CD4-positive, alpha-beta T cell (primary cell): ENCODE data around the gene DLEC1. TPM values are rescaled to one million over a fixed set of nuclear protein-coding genes. Genes with fewer than 3 reads are reported as not detected.

Source experiments
- ATAC-seq: fragments of 200-7000 bp; cut with Tn5 transposase; one replicate; pipeline ENCODE4 v1.10.0; 2022; ENCODE audit warnings: mild to moderate bottlenecking; ENCODE audit not compliant: poor library complexity
- CTCF ChIA-PET: fragments of 350-600 bp; sonication (Branson Sonifier 250); formaldehyde crosslinking; loops from one replicate; lab custom pipeline; 2021; ENCODE audit warnings: antibody characterized with exemption, inconsistent platforms; lab: Charles Lee
- POLR2A ChIA-PET: fragments of 350-600 bp; sonication (Branson Sonifier 250); formaldehyde crosslinking; loops from one replicate; lab custom pipeline; 2021; ENCODE audit warnings: antibody characterized with exemption, inconsistent platforms; lab: Charles Lee
- DNase-seq, 14 experiments: peaks; one replicate each; pipeline ENCODE4 v3.0.0-alpha.2; 2013 to 2020; ENCODE audit warnings: mixed read lengths in 2 of 14
- H3K27ac ChIP-seq, 2 donors: one replicate each; pipeline versions ENCODE4 v1.5.1 to v1.7.0; 2013; ENCODE audit warnings: low read length in 2 of 2, low read depth in 1 of 2, mild to moderate bottlenecking in 1 of 2
- H3K27me3 ChIP-seq, 2 experiments: 1 replicate in 1 of 2; 2 replicates in 1 of 2; pipeline versions ENCODE4 v1.6.1 to v1.7.0; 2013; ENCODE audit warnings: low read length in 2 of 2, control low read depth in 1 of 2, mild to moderate bottlenecking in 1 of 2, moderate library complexity in 1 of 2; ENCODE audit not compliant: insufficient read depth in 2 of 2, control insufficient read depth in 1 of 2
- H3K36me3 ChIP-seq: one replicate; pipeline ENCODE4 v1.6.1; 2013; ENCODE audit warnings: low read length, control low read depth; ENCODE audit not compliant: insufficient read depth
- H3K4me1 ChIP-seq: one replicate; pipeline ENCODE4 v1.6.1; 2013; ENCODE audit warnings: low read length, control low read depth; ENCODE audit not compliant: insufficient read depth
- H3K4me3 ChIP-seq: one replicate; pipeline ENCODE4 v1.5.1; 2013; ENCODE audit warnings: mild to moderate bottlenecking, low read length, moderate library complexity
- H3K9me3 ChIP-seq, 2 experiments: 1 replicate in 1 of 2; 2 replicates in 1 of 2; pipeline versions ENCODE4 v1.6.1 to v1.7.0; 2013; ENCODE audit warnings: low read length in 2 of 2, mild to moderate bottlenecking in 2 of 2, control low read depth in 1 of 2, moderate library complexity in 1 of 2; ENCODE audit not compliant: control insufficient read depth in 1 of 2, insufficient read depth in 1 of 2
- H3K27ac Mint-ChIP-seq: one replicate; pipeline ENCODE4 v1.8.0; 2020; ENCODE audit warnings: mixed read lengths
- H3K27me3 Mint-ChIP-seq: one replicate; pipeline ENCODE4 v1.8.0; 2021; ENCODE audit warnings: mixed read lengths
- H3K36me3 Mint-ChIP-seq: one replicate; pipeline ENCODE4 v1.8.0; 2021; ENCODE audit warnings: low read depth, mixed read lengths
- H3K4me1 Mint-ChIP-seq: one replicate; pipeline ENCODE4 v1.8.0; 2021; ENCODE audit warnings: low read depth, mixed read lengths
- H3K4me3 Mint-ChIP-seq: one replicate; pipeline ENCODE4 v1.8.0; 2020; ENCODE audit warnings: mild to moderate bottlenecking, mixed read lengths
- H3K9me3 Mint-ChIP-seq: one replicate; pipeline ENCODE4 v1.8.0; 2020; ENCODE audit warnings: mixed read lengths
- intact Hi-C, 2 experiments: fragments of 100-400 bp; cut with DNase I in 1 of 2; cut with micrococcal nuclease in 1 of 2; formaldehyde crosslinking; loops; one replicate each; pipeline versions ENCODE4 v1.15.1 to v1.9.0; 2023 to 2025; cut with DNase I, micrococcal nuclease
- total RNA-seq, 174 experiments: library from RNA in 2 of 174; stranded (reverse) in 2 of 174; gene quantifications; one replicate each; pipeline ENCODE4 v1.2.3 and lab custom pipeline; 2021 to 2026
- TF ChIP-seq, protein P1 (sequence below): fragments of 200-600 bp; IDR thresholded peaks from one replicate; pipeline ENCODE4 v1.8.0; 2022; ENCODE audit warnings: antibody characterized with exemption, mild to moderate bottlenecking

DLEC1 gene
- total RNA-seq, 2 experiments from 2014 or later, result 4.4 to 5.1 TPM

DNA sequence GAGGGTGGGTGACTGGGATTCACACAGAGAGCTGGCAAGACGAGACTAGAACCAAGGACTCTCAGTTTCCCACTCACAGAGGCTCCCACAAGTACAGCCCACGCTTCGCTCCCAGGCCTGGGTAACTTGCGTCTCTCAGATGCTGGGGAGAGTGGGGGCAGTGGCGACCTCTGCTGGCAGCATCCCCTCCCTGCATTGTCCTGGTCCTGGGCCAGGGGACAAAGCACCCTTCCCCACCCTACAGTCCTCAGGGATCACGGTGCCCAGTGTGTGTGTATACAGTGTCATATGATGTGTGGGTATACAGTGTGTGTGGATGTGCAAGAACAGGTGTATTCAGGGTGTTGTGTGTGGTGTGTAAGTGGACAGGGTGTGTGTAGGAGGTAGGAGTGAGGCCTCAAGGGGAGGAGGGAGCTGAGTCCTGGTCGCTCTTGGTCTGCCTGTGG, 35.6 kb upstream of the DLEC1 start:
- POLR2A ChIA-PET, result interaction anchor here (1.0 kb wide), 1 partner anchor 162 kb away, joined by 3 read pairs; the partner anchor contains the start of gene OXSR1
- Mint-ChIP-seq H3K27ac (no peak overlapping the region), H3K9me3 (no peaks in the 10 kb centered on the region), H3K4me1 (peaks cover 33% of the 10 kb centered on the region), H3K27me3 (no peaks in the 10 kb centered on the region), H3K36me3 (peaks cover 52% of the 10 kb centered on the region), H3K4me3 (no peak overlapping the region)
- H3K4me1 ChIP-seq, result peaks cover 37% of the 10 kb centered on the region
- peaks cover 60% of the 10 kb centered on the region for H3K36me3 ChIP-seq
- TF ChIP-seq, protein P1, sequence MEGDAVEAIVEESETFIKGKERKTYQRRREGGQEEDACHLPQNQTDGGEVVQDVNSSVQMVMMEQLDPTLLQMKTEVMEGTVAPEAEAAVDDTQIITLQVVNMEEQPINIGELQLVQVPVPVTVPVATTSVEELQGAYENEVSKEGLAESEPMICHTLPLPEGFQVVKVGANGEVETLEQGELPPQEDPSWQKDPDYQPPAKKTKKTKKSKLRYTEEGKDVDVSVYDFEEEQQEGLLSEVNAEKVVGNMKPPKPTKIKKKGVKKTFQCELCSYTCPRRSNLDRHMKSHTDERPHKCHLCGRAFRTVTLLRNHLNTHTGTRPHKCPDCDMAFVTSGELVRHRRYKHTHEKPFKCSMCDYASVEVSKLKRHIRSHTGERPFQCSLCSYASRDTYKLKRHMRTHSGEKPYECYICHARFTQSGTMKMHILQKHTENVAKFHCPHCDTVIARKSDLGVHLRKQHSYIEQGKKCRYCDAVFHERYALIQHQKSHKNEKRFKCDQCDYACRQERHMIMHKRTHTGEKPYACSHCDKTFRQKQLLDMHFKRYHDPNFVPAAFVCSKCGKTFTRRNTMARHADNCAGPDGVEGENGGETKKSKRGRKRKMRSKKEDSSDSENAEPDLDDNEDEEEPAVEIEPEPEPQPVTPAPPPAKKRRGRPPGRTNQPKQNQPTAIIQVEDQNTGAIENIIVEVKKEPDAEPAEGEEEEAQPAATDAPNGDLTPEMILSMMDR, result peak; percentile 56
- no peaks in the 10 kb centered on the region for H3K27me3 ChIP-seq
- no peak overlapping the region for H3K4me3 ChIP-seq
- CTCF ChIA-PET, result interaction anchor here (1.2 to 1.6 kb wide), 2 partner anchors 28 to 36 kb away, joined by 5 to 11 read pairs; partner anchors contain the start of gene DLEC1
- intact Hi-C loops, result loop anchor here (1.0 to 10.0 kb wide), 6 partner anchors 29 to 1381 kb away; partner anchors contain the start of genes OXSR1 (in 1 of the 2) and SLC25A38 (in 1 of the 2)
- H3K9me3 ChIP-seq, result no peaks in the 10 kb centered on the region
- H3K27ac ChIP-seq, result no peak overlapping the region
- peak; percentile 25 for ATAC-seq
- peak; percentile 33 to 78 (median 58) for DNase-seq

DNA sequence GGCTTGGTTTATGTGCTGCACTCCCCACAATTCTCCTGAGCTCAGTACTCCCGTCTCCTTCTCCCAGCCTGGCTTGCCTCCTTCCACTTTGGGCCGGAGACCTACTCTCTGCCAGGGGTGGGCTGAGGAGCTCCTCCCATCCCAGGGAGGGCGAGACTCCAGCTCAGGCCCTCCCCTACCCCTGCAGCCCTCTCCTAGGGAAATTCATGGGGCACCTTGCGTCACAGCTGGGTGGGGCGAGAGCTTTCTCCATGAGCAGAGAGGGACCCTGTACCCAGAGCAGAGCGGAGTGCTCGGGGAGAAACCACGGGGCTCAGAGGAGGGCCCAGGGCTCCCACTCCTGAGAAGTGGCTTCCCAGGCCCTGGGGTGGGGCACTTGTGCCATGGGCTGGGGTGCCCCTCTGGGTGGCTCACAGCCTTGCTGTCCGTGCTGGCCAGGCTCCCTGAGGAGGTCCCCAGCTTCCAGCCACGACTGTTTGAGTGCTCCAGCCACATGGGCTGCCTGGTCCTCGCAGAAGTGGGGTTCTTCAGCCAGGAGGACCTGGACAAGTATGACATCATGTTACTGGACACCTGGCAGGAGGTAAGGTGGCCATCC, 35.1 kb upstream of the DLEC1 start:
- H3K27me3 ChIP-seq, result no peaks in the 10 kb centered on the region
- Mint-ChIP-seq H3K9me3 (no peaks in the 10 kb centered on the region), H3K36me3 (peaks cover 49% of the 10 kb centered on the region), H3K27me3 (no peaks in the 10 kb centered on the region), H3K4me3 (no peak overlapping the region), H3K4me1 (peaks cover 28% of the 10 kb centered on the region), H3K27ac (peak overlapping the region; percentile 82)
- H3K4me3 ChIP-seq, result no peak overlapping the region
- ATAC-seq (no peak), DNase-seq (no peak)
- H3K36me3 ChIP-seq, result peaks cover 64% of the 10 kb centered on the region
- H3K9me3 ChIP-seq, result no peaks in the 10 kb centered on the region
- TF ChIP-seq, protein P1, result no peak
- H3K27ac ChIP-seq, result no peak overlapping the region
- POLR2A ChIA-PET, result interaction anchor here (0.6 to 1.0 kb wide), 2 partner anchors 19 to 162 kb away, joined by 3 read pairs; partner anchors contain the start of gene OXSR1
- H3K4me1 ChIP-seq, result peaks cover 33% of the 10 kb centered on the region
- CTCF ChIA-PET, result interaction anchor here (1.2 to 1.6 kb wide), 2 partner anchors 29 to 36 kb away, joined by 5 to 11 read pairs; partner anchors contain the start of gene DLEC1
- intact Hi-C loops, result loop anchor here (1.0 to 10.0 kb wide), 8 partner anchors 29 to 1381 kb away; partner anchors contain the start of genes DLEC1 (in 1 of the 2), OXSR1 (in 1 of the 2) and SLC25A38 (in 1 of the 2)

DNA sequence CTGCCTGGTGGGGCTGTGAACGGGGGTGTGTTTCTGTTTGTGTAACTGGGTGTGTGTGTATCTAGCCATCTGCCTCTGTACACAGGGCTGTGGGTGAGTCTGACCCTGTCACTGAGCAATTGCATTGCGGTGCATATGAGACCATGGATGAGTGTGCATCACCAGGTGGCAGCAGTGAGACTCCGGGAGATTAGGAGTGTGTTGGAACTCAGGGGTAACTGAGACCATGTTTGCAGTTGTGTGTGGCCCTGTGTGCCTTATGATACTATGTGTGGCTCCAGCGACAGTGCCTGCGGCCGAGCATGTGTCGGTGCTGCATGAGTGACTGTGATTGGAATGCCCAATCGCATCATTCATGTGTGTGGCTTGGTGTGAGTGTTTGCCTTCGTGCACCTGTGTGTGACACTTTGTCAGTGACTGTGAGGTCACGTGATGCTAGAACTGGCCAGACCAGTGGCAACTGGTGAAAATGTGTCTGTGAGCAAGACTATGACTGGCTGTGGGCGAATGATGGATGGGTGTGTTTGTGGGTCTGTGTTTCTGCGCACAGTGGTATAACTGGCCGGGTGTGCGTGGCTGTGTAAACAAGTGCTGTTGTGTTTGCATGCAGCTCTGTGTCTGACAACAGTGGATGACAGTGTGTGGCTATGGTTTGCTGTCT, 34.5 kb upstream of the DLEC1 start:
- Mint-ChIP-seq H3K27me3 (no peaks in the 10 kb centered on the region), H3K36me3 (peaks cover 50% of the 10 kb centered on the region), H3K4me1 (peaks cover 22% of the 10 kb centered on the region), H3K27ac (peak overlapping the region; percentile 82), H3K4me3 (no peak overlapping the region), H3K9me3 (no peaks in the 10 kb centered on the region)
- H3K27ac ChIP-seq, result no peak overlapping the region
- ATAC-seq, result peak; percentile 72
- peaks cover 28% of the 10 kb centered on the region for H3K4me1 ChIP-seq
- H3K9me3 ChIP-seq, result no peaks in the 10 kb centered on the region
- peaks cover 66% of the 10 kb centered on the region for H3K36me3 ChIP-seq
- POLR2A ChIA-PET, result interaction anchor here (0.5 to 1.2 kb wide), 3 partner anchors 18 to 236 kb away, joined by 3 to 4 read pairs (median 4); no protein-coding TSS in a partner anchor
- intact Hi-C loops, result loop anchor here (1.0 to 10.0 kb wide), 6 partner anchors 34 to 1380 kb away; partner anchors contain the start of genes DLEC1 (in 1 of the 2), OXSR1 (in 1 of the 2) and SLC25A38 (in 1 of the 2)
- TF ChIP-seq, protein P1, result peak; percentile 66
- H3K27me3 ChIP-seq, result no peaks in the 10 kb centered on the region
- H3K4me3 ChIP-seq, result no peak overlapping the region
- CTCF ChIA-PET, result interaction anchor here (1.2 to 1.6 kb wide), 2 partner anchors 30 to 35 kb away, joined by 5 to 11 read pairs; partner anchors contain the start of gene DLEC1
- peak; percentile 33 to 77 (median 56) for DNase-seq
